Measurements from ENCODE around the gene ERCC6L. TPM values are rescaled to one million over a fixed set of nuclear protein-coding genes. Genes with fewer than 3 reads are reported as not detected.

ERCC6L gene
- total and polyA plus RNA-seq, 12 donors, result 0.01 to 0.23 (median 0.12) TPM; not detected in 8

GRCh38 chrX:72271091-72271788 lies 32.4 kb upstream of the ERCC6L start:
- TF ChIP-seq CTCF (IDR thresholded peaks at IDR 0.05), result no peak
- Histone ChIP-seq H3K36me3 (peaks cover 0 to 94% (median 5%) of the 10 kb centered on the region in 9 donors), H3K27ac (no peak overlapping the region), H3K4me1 (peaks cover 0 to 51% (median 11%) of the 10 kb centered on the region in 9 donors), H3K4me3 (no peak overlapping the region), H3K9me3 (no peaks in the 10 kb centered on the region), H3K27me3 (no peaks in the 10 kb centered on the region)
- 21 to 55% methylated on average over 3 of the region's 3 CpGs for WGBS, 2 donors
- intact Hi-C loops (cut with DNase I), result loop anchor here in 1 of 10 donors (10.0 kb wide), 1 partner anchor 266 kb away; no protein-coding TSS in a partner anchor
- DNase-seq, result no peak
- no peak for ATAC-seq

- intact Hi-C loops (cut with DNase I), result loop anchor here in 1 of 10 donors (10.0 kb wide), 1 partner anchor 266 kb away; no protein-coding TSS in a partner anchor
- DNase-seq (no peak), ATAC-seq (peak in 1 of 8 donors; percentile 9)
- Histone ChIP-seq H3K9me3 (no peaks in the 10 kb centered on the region), H3K27ac (no peak overlapping the region), H3K4me1 (peaks cover 0 to 42% (median 4%) of the 10 kb centered on the region in 9 donors), H3K27me3 (no peaks in the 10 kb centered on the region), H3K36me3 (peaks cover 0 to 89% (median 5%) of the 10 kb centered on the region in 9 donors), H3K4me3 (no peak overlapping the region)
- no peak for TF ChIP-seq CTCF (IDR thresholded peaks at IDR 0.05)
- 87 to 96% methylated on average over 5 of the region's 5 CpGs for WGBS, 2 donors
Observed at GRCh38 chrX:72270316-72270866, 31.6 kb upstream of the ERCC6L start.

GRCh38 chrX:72269671-72270251 lies 30.9 kb upstream of the ERCC6L start:
- Histone ChIP-seq H3K4me3 (no peak overlapping the region), H3K36me3 (peaks cover 0 to 83% (median 5%) of the 10 kb centered on the region in 9 donors), H3K27me3 (no peaks in the 10 kb centered on the region), H3K9me3 (no peaks in the 10 kb centered on the region), H3K4me1 (peaks cover 0 to 36% (median under 1%) of the 10 kb centered on the region in 9 donors), H3K27ac (peak overlapping the region in 2 of 10 donors; percentile 31 to 50)
- DNase-seq (peak in 1 of 2 donors; percentile 4), ATAC-seq (peak in 5 of 8 donors; percentile 48 to 66 (median 61))
- intact Hi-C loops (cut with DNase I), result loop anchor here in 2 of 10 donors (10.0 kb wide), 1 partner anchor 265 kb away; no protein-coding TSS in a partner anchor
- 52 to 58% methylated on average over 3 of the region's 3 CpGs for WGBS, 2 donors
- TF ChIP-seq CTCF (IDR thresholded peaks at IDR 0.05), result no peak

- H3K36me3 ChIP-seq, result peaks cover 0 to 73% (median 5%) of the 10 kb centered on the region in 9 donors
- no peaks in the 10 kb centered on the region for H3K27me3 ChIP-seq
- intact Hi-C loops (cut with DNase I), result loop anchor here in 1 of 10 donors (10.0 kb wide), 1 partner anchor 264 kb away; no protein-coding TSS in a partner anchor
- no peak overlapping the region for H3K4me3 ChIP-seq
- no peaks in the 10 kb centered on the region for H3K9me3 ChIP-seq
- peak overlapping the region in 1 of 10 donors; percentile 31 for H3K27ac ChIP-seq
- TF ChIP-seq CTCF (IDR thresholded peaks at IDR 0.05), result no peak
- 90 to 93% methylated on average over 2 of the region's 2 CpGs for WGBS, 2 donors
- no peak for DNase-seq
- ATAC-seq, result no peak
- peaks cover 0 to 26% (median 0%) of the 10 kb centered on the region in 9 donors for H3K4me1 ChIP-seq
Observed at GRCh38 chrX:72268597-72269365, 30.0 kb upstream of the ERCC6L start.
